Islet of Langerhans (tissue), 1 donor: ENCODE data around the gene NDUFA11.
"Not testable (repeated sequence)": the region's sequence is repeated elsewhere in the genome, so short reads cannot be mapped to it uniquely, and the experiment has no call there.

Experiments used
- FAIRE-seq: peaks from one replicate; lab custom pipeline; 2011; peaks lifted over from hg19 to GRCh38; lab: Jason Lieb, UNC

NDUFA11 gene

GRCh38 chr19:5889288-5889971, 14.2 kb downstream of the NDUFA11 start:
- no peak for FAIRE-seq

DNA sequence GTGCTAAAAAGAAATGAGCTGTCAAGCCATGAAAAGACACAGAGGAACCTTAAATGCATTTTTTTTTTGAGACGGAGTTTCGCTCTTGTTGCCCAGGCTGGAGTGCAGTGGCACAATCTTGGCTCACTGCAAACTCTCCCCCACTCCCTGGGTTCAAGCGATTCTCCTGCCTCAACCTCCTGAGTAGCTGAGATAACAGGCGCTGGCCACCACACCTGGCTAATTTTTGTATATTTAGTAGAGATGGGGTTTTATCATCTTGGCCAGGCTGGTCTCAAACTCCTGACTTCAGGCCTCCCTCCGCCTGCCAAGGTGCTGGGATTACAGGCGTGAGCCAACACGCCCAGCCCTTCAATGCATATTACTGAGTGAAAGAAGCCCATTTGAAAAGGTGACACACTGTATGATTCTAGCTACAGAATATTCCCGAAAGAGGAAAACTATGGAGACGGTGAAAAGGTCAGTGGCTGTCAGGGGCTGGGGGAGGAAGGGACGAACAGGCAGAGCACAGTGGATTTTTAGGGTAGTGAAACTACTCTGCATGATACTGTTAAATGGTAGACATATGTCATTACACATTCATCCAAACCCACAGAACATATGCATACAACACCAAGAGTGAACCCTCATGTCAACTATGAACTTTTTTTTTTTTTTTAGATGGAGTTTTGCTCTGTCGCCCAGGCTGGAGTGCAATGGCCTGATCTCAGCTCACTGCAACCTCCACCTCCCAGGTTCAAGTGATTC, 19.4 kb downstream of the NDUFA11 start:
- not testable (repeated sequence) for FAIRE-seq

- not testable (repeated sequence) for FAIRE-seq
Observed at GRCh38 chr19:5883157-5883873, 20.3 kb downstream of the NDUFA11 start.

DNA sequence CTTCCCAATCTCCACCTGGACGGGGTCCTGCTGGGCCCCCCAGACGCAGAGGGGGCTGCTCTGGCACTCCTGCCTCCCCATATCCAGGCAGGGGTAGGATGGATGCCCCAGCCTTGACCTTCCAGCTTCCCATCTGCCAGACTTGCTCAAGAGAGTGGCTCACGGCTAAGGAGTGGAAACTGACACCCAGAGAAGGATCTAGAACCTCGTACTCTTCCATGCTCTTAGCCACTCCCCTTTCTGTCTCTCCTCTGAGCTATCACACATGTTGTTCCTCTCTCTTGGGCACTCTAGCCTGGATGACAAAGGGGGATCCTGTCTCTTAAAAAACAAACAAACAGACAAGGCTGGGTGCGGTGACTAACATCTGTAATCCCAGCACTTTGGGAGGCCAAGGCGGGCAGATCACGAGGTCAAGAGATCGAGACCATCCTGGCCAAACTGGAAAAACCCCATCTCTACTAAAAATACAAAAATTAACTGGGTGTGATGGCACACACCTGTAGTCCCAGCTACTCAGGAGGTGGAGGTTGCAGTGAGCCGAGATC, 21.1 kb downstream of the NDUFA11 start:
- no peak for FAIRE-seq

DNA sequence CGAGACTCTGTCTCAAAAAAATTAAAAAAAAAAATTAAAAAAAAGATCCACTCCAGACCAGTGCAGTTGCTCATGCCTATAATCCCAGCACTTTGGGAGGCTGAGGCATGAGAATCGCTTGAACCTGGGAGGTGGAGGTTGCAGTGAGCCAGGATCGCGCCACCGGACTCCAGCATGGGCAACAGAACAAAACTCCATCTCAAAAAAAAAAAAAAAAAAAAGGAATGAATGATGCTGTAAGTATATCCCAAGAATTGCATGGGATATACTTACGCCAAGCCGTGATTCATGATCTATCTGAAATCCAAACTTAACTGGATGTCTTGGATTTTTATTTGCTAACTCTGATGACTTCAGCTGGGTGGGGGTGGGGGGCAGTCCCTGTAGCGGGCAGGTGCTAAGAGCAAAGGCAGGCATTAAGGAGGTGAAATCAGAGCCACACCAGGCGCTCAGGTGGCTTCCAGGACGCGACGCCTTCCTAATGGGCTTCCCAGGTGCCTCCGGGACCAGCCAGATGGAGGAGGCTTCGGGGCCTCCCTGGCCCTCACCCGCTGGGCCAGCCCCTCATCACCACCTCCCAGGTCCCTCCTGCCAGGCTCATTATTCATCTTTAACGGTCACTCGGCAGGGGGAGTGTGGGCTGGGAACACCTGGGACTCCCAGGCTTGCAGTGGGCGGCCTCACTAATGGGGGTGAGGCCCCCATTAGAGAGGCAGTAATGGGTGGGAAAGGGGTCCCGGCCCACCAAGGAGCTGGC, 21.9 kb downstream of the NDUFA11 start:
- FAIRE-seq = no peak

GRCh38 chr19:5880604-5881078, 22.9 kb downstream of the NDUFA11 start:
- FAIRE-seq = no peak

DNA sequence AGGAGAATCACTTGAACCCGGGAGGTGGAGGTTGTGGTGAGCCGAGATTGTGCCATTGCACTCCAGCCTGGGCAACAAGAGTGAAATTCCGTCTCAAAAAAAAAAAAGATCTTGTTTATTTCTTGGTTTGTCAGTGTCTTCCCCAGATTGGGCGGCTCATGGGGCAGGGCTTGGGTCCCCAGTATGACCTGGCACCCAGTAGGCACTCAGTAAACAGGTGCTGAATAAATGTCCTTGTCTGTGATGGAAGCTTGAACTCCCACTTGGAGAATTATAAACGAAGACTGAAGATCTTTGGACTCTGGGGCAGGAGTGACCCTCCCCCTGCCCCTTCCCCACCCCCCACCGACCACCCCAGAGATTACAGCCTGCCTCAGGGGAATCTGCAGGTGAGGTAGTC, 23.4 kb downstream of the NDUFA11 start:
- no peak for FAIRE-seq

DNA sequence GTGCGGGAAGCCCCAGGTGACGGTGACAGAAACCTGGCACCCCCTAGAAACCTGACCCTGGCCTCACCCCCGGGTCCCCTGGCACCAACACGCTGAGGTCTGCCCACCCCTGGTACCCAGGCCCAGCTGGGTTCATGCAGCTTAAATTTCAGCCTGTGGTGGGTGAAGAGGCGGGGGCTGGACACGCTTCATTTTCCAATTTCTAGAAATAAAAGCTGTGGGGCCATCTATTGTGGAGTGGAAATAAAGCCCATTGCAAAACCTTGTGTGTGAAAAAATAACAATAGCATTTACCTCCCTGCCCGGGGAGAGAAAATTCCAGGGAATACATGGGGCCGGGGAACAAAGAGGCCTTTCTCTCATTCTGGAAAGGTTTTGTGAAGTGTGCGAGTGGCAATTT, 25.7 kb downstream of the NDUFA11 start:
- no peak for FAIRE-seq

GRCh38 chr19:5877427-5877826, 26.2 kb downstream of the NDUFA11 start:
- FAIRE-seq = no peak

DNA sequence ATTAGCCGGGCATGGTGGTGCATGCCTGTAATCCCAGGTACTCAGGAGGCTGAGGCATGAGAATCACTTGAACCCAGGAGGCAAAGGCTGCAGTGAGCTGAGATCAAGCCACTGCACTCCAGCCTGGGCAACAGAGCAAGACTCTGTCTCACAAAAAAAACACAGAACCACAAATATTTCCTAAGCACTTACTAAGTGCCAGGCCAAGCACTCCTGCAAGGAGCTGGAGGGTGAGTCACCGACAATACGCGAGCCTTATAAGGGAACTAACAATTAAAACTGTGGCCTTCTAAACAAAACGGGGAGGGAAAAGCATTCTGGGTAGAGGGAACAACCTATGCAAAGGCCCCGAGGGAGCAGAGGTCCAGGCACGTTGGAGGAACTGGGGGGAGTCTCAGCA, 29.1 kb downstream of the NDUFA11 start:
- FAIRE-seq = not testable (repeated sequence)

DNA sequence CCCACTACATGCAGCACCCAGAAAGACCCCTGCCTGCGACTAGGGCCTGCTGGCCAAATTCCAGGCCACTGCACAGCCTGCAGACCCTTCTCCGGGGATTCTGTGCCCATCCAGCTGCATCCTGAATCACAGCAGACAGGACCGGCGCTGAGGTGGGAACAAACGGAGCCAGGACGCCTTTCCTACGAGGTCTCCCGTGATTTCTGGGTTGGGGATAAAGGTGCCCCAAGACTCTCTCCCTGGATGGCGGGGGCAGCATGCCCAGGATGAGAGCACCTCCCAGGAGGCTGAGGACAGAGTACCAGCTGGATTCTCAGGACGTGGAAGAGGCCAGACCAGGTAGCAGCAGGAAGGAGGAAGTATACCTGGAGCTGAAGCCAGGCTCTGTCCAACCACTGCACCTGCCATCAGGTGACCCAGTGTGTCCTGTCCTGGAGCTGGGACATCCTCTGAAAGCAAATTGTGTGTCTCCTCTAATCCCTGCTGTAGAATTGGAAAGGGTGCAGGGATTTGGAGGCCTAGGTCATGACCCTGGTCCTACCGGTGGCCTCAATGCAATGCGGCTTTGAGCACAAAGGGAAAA, 29.9 kb downstream of the NDUFA11 start:
- FAIRE-seq = no peak

DNA sequence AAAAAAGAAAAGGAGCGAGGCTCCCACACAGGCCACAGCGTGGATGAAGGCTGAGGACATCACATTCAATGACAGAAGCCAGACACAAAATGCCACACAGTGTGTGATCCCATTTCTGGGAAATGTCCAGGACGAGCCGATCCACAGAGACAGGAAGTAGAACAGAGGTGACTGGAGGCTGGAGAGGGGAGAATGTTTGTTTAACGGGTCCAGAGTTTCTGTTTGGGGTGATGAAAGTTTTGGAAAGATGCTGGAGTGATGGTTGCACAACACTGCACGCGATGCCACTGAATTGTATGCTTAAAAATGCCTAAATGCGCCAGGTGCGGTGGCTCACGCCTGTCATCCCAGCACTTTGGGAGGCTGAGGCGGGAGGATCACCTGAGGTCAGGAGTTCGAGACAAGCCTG, 32.6 kb downstream of the NDUFA11 start:
- no peak for FAIRE-seq

DNA sequence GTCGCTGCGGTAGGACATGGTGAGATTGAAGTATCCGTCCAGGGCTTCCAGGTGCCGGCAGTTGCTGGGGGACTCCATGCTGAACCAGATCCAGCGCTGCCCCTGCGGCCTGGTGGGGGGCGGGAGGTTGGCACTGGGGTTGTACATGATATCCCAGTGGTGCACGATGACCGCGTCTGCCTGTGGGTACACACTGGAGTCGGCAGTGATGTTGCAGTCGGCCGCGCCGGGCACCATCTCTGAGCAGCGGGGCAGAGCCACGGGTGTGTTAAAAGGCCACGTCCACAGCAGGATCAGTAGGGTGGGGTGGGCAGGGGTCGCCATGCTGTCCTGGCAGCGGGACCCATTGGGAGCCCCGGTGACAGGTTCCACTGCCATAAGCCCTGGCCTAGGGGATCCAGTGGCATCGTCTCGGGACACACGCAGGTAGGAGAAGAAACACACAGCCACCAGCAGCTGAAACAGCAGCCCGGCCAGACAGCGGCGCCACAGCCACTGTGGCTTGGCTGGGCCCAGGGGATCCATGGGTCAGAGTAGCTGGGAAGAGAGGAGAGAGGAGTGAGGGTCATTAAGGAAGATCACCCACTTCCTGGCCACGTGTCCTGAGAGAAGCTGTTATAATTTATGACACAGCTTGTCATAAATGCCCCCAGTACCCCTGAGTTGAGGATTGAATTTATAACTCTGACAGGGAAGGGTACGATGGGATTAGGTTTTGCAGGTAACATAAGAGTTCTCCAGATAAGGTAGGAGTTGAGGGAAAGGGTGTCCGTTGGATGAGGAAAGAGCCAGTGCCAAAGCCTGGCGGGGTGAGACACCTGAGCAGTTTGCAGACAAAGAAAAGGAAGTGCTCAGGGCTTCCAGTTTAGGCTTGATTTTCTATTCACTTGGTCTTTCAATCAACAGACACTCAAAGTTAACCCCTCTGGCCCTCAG, 36.1 kb downstream of the NDUFA11 start:
- no peak for FAIRE-seq

DNA sequence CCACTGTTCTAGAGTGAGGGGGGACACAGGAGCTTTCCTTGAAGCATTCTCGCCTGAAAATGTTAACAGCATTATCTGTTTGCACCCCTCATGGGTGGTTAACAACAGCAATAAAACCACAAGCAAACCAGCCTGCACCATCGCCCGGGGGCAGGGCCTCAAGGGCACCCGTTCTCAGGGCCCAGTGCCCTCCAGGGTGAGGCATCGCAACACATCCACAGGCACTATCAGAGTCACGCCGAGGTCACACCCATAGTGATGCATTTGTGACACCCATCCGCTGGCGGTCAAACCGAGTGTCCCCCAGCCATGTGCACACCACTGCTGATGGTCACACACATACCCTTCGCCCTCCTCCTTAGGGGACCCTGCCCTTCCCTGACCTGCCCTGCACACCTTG, 37.8 kb downstream of the NDUFA11 start:
- FAIRE-seq = no peak

- no peak for FAIRE-seq
Observed at GRCh38 chr19:5864725-5865486, 38.7 kb downstream of the NDUFA11 start.

DNA sequence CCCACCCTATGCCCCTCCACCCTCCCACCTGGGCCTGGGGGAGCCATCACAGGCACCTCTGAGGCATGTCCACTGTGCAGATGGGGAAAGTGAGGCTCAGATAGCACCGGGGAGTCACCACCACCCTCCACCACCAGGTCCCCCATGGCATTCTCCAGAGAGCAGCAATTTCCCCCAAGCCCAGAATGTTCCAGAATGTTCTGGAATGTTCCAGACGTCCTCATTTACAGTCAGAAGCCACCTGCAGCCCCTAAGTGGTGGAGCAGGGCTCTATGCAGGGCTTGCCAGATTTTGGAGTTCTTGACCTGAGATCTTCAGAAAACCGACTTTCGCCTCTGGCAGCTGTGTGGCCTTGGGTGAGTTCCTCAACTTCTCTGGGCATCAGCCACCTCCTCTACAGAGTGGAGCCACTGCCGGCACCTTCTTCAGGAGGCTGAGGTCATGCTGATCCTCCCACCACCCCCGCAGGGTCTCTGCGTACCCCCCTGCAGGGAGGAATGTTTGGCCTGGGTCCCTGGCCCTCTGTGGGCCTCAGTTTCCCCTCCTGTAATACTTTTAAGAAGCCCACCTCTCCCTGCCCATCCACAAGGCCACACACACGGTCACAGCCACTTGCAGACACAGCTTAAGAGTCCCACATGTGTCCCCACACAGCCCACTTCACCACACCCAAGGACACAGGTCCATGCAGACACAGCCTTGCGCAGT, 39.4 kb downstream of the NDUFA11 start:
- no peak for FAIRE-seq

- FAIRE-seq = no peak
Observed at GRCh38 chr19:5863030-5863665, 40.4 kb downstream of the NDUFA11 start.

GRCh38 chr19:5857203-5858081, 46.1 kb downstream of the NDUFA11 start:
- no peak for FAIRE-seq
